ENCODE measurements around the gene GMCL1.

Gene GMCL1

DNA sequence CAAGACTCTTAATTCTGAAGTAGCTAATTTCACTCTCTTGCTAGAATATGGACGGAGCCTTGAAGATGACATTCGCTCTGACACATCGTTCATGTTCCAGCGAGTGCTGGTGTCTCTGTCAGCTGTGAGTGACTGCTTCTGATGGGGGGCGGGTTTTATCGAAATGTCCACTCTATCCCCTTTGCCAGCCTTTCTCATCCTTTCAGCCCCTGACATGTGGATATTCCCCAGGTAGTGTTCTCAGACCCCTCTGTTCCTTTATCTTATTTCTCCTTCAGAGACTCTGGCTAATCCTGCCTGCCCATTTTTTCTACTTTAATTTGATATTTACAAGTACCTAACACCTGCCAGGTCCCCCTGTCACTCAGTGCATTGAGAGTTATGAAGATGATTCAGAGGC is 18.9 kb upstream of the GMCL1 start:
- Histone ChIP-seq H3K27ac (no peak overlapping the region), H3K4me3 (no peak overlapping the region)
- no peak for DNase-seq (ENCODE audit: low spot score)
- TF ChIP-seq, protein P1, sequence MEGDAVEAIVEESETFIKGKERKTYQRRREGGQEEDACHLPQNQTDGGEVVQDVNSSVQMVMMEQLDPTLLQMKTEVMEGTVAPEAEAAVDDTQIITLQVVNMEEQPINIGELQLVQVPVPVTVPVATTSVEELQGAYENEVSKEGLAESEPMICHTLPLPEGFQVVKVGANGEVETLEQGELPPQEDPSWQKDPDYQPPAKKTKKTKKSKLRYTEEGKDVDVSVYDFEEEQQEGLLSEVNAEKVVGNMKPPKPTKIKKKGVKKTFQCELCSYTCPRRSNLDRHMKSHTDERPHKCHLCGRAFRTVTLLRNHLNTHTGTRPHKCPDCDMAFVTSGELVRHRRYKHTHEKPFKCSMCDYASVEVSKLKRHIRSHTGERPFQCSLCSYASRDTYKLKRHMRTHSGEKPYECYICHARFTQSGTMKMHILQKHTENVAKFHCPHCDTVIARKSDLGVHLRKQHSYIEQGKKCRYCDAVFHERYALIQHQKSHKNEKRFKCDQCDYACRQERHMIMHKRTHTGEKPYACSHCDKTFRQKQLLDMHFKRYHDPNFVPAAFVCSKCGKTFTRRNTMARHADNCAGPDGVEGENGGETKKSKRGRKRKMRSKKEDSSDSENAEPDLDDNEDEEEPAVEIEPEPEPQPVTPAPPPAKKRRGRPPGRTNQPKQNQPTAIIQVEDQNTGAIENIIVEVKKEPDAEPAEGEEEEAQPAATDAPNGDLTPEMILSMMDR (IDR thresholded peaks at IDR 0.05): no peak

DNA sequence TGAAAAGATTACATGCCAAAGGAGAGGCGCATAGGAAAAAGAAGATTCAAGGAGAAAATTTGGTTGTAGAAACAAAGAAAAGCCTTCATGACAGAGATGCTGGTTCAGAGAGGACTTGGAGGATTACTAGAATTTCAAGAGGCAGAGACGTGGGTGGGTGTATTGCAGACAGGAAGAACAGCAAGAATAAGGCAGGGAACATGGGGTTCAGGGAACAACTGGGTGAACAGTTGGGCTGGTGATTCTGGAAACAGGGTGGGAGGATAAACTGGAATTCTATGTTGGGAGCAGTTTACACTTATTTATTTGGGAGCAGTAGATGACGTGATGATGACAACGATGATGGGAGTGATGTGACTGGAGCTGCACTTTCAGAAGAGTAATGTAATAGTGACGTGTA is 18.4 kb upstream of the GMCL1 start:
- Histone ChIP-seq H3K27ac (no peak overlapping the region), H3K4me3 (no peak overlapping the region)
- TF ChIP-seq, protein P1 (IDR thresholded peaks at IDR 0.05): no peak
- no peak for DNase-seq (ENCODE audit: low spot score)

DNA sequence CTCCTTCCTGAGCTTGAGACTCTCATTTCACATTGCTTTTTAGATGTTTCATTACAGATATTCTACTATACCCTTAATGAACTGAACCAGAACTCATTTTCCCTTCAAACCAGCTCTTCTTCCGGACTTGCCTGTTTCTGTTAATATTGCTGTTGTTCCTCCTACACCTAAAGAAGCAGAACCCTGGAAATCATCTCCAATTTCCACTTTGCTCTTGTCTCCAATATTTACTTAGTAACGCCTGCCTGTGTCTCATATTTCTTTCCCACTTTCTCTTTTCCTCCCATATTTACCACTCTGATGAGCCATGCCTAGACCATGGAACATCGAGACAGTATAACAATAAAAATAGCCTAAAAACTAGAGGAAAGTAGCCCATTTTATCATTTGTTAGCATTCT is 17.9 kb upstream of the GMCL1 start:
- TF ChIP-seq, protein P1 (IDR thresholded peaks at IDR 0.05): no peak
- no peak for DNase-seq (ENCODE audit: low spot score)
- H3K27ac ChIP-seq: no peak overlapping the region
- no peak overlapping the region for H3K4me3 ChIP-seq

DNA sequence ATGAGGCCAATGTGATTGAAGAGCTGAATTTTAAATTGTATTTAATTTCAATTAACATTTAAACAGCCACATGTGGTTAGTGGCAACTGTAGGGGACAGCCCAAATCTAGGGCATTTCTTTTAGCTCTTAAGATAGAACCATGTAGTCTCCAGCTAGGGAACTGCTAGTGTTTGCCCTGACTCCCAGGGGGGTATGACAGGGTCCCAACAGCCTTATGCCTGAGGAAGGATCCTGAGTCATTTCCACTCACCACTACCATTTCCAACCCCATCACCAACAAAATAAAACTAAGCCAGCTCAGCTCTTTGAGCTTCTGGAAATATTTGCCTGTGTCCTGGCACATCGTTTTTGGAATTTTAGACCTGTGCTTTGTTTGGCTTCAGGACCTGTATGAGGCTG is 13.7 kb upstream of the GMCL1 start:
- no peak overlapping the region for H3K4me3 ChIP-seq
- no peak for DNase-seq (ENCODE audit: low spot score)
- TF ChIP-seq, protein P1 (IDR thresholded peaks at IDR 0.05): no peak
- peak overlapping the region in 1 of 2 donors; percentile 23 for H3K27ac ChIP-seq

DNA sequence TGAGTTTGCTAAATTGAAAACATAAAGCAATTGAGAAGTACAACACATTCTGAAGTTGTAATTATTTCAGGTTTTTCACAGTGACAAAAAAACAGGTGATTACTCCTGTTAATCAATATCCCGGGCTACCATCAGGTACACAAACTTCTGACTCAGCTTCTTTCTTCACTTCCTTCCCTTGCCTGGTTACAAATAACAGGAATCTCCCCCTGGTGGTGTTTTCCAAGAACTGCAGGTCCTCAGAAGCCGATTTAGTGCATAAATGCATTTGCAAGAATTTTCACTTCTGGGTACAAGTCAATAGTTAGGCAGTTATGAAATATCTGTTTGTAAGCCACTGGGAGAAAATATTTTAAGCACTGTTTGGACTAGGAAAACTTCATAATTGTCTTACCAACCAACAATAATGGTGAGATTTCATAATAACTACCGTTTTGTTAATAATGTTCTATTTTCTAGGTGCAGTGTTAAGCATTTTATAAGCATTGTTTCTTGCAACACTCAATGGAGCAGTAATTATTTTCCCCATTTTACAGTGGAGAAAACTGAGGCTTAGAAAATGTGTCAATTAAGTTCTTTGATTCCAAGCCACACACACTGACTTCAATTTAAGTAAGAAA is 12.4 kb upstream of the GMCL1 start:
- no peak overlapping the region for H3K4me3 ChIP-seq
- no peak for DNase-seq (ENCODE audit: low spot score)

DNA sequence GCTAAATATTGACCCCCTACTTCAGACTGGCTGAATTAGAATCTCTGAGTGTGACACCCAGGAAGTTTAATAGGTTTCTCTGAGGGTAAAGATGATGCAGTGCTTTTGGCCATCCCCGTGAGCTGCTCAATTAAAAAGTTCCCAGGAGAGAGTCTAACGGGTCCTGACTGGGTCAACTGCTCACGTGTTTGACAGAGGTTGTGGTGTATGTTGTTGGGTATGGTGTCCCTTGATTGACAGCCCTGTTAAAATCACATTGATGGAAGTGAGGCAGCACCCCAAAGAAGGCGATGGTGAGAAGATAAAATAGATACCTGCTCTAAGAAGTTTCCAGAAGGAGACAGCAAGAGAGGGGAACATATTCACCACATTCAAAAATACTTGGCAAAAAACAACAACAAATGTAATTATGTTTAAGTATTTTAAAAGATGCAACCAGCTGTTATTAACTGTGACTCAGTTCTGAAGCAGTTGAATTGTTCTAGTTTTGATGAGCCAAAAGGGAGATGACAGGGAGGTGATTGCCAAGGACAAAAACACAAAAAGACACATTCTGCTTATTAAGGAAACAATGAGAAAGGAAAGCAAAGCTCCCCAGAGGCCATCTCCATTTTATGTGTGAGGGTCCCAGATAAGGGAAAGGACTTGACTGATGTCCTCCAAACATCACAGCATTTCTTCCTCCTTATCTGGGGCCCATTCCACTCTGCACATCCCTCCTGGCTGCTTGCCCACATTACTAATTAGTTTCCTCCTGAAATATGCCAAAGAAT is 11.5 kb upstream of the GMCL1 start:
- no peak for DNase-seq (ENCODE audit: low spot score)
- TF ChIP-seq, protein P1 (IDR thresholded peaks at IDR 0.05): no peak
- no peak overlapping the region for H3K27ac ChIP-seq

More for the DNA sequence above, 12.4 kb upstream of the GMCL1 start:
- TF ChIP-seq, protein P1 (IDR thresholded peaks at IDR 0.05): peak; percentile 62
- no peak overlapping the region for H3K27ac ChIP-seq

More for the DNA sequence above, 11.5 kb upstream of the GMCL1 start:
- no peak overlapping the region for H3K4me3 ChIP-seq
